Smooth muscle cell (in vitro differentiated cells): Measurements from ENCODE around the gene PASK. TPM values are rescaled to one million over a fixed set of nuclear protein-coding genes. Genes with fewer than 3 reads are reported as not detected.

ENCODE experiments used
- DNase-seq: peaks from one replicate; lab custom pipeline; 2025; ENCODE audit not compliant: unreplicated experiment; lab: John Stamatoyannopoulos, UW
- H2AFZ ChIP-seq: fragments of 200-600 bp; sonication (generic); 2 replicates; pipeline ENCODE4 v1.6.0; 2016; ENCODE audit warnings: antibody characterized with exemption, low read depth, mild to moderate bottlenecking
- H3F3A ChIP-seq: fragments of 200-600 bp; sonication (generic); 2 replicates; pipeline ENCODE4 v1.6.0; 2017; ENCODE audit warnings: antibody characterized with exemption, low read depth
- H3K27ac ChIP-seq: fragments of 200-600 bp; sonication (generic); 2 replicates; pipeline ENCODE4 v1.5.1; 2016; ENCODE audit warnings: low read depth, mild to moderate bottlenecking
- H3K27me3 ChIP-seq: fragments of 200-600 bp; sonication (generic); 2 replicates; pipeline ENCODE4 v1.6.1; 2016; ENCODE audit warnings: low read depth, mild to moderate bottlenecking
- H3K36me3 ChIP-seq: fragments of 200-600 bp; sonication (generic); 2 replicates; pipeline ENCODE4 v1.5.1; 2016; ENCODE audit warnings: low read depth
- H3K4me1 ChIP-seq: fragments of 200-600 bp; sonication (generic); 2 replicates; pipeline ENCODE4 v1.5.1; 2016; ENCODE audit warnings: low read depth
- H3K4me2 ChIP-seq: fragments of 200-600 bp; sonication (generic); 2 replicates; pipeline ENCODE4 v1.6.0; 2016; ENCODE audit warnings: mild to moderate bottlenecking
- H3K4me3 ChIP-seq: fragments of 200-600 bp; sonication (generic); 2 replicates; pipeline ENCODE4 v1.5.1; 2016; ENCODE audit warnings: mild to moderate bottlenecking
- H3K79me2 ChIP-seq: fragments of 200-600 bp; sonication (generic); 2 replicates; pipeline ENCODE4 v1.6.0; 2016; ENCODE audit warnings: low read depth, mild to moderate bottlenecking
- H3K9ac ChIP-seq: fragments of 200-600 bp; sonication (generic); 2 replicates; pipeline ENCODE4 v1.6.0; 2016; ENCODE audit warnings: low read depth
- H3K9me3 ChIP-seq: fragments of 200-600 bp; sonication (generic); replicated peaks from 2 replicates; pipeline ENCODE4 v1.5.1; 2016; ENCODE audit warnings: low read depth
- H4K20me1 ChIP-seq: fragments of 200-600 bp; sonication (generic); 2 replicates; pipeline ENCODE4 v1.6.0; 2016; ENCODE audit warnings: low read depth
- WGBS: methylation state at CpG from one replicate; pipeline ENCODE4 v1.1.7; 2016; ENCODE audit warnings: low lambda C conversion rate; 5-methylcytosine and 5-hydroxymethylcytosine counted together
- polyA plus RNA-seq: library from polyadenylated mRNA; unstranded; fragments of >200 nt; fragmentation: Nextera tagmentation; extraction: Ambion mirVana; gene quantifications from 2 replicates; pipeline ENCODE4 v1.2.1, GENCODE V29; 2016
- total RNA-seq: library from RNA; depleted of rRNA; stranded (reverse); fragments of >200 nt; gene quantifications from 2 replicates; pipeline ENCODE4 v1.2.3, GENCODE V29; 2014
- TF ChIP-seq, protein P1 (sequence below): fragments of 200-600 bp; sonication (generic); IDR thresholded peaks from 2 replicates; pipeline ENCODE4 v1.5.1; 2017; ENCODE audit warnings: borderline replicate concordance, mild to moderate bottlenecking, antibody characterized with exemption; ENCODE audit not compliant: insufficient read depth, poor library complexity, severe bottlenecking

PASK gene
- total and polyA plus RNA-seq, 2 experiments from 2014 or later: 2.6 TPM

DNA sequence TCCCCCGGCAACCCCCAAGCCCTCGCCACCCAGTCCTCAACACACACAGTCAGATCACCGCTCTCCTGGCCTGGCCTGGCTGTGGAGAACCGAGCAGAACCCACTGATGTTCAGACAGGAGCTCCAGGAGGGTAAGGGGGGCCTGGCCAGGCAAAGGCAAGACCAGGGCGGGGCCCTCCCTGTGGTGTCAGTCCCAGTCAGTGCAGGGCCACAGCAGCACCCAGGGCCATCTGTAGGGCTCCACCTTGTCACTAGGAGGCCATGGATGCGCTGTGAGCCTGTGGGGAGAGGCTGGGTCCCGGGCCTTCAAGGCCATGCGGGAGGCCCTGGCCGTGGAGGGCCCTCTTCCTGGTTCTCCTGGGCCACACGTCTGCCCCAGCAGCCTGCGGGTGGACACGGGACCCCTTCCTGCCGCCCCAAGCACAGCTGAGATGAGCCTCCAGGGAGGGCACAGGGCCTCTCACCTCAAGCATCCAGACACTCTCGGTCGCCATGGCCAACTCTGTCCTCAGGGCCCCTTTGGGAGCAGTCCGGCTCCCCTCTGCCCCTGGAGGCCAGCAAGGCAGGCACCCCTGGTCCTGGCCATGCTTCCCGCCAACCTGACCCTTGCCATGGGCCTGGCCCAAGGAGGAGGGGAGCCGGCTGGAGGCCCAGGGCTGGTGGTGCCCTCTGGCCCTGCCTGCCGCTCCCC is 41.2 kb upstream of the PASK start:
- no peaks in the 10 kb centered on the region for H4K20me1 ChIP-seq
- H3K9me3 ChIP-seq: no peaks in the 10 kb centered on the region
- H3K4me2 ChIP-seq: no peak overlapping the region
- H3K27me3 ChIP-seq: no peaks in the 10 kb centered on the region
- 97% methylated on average over 18 of the region's 19 CpGs for WGBS
- H3K4me3 ChIP-seq: no peak overlapping the region
- TF ChIP-seq, protein P1, sequence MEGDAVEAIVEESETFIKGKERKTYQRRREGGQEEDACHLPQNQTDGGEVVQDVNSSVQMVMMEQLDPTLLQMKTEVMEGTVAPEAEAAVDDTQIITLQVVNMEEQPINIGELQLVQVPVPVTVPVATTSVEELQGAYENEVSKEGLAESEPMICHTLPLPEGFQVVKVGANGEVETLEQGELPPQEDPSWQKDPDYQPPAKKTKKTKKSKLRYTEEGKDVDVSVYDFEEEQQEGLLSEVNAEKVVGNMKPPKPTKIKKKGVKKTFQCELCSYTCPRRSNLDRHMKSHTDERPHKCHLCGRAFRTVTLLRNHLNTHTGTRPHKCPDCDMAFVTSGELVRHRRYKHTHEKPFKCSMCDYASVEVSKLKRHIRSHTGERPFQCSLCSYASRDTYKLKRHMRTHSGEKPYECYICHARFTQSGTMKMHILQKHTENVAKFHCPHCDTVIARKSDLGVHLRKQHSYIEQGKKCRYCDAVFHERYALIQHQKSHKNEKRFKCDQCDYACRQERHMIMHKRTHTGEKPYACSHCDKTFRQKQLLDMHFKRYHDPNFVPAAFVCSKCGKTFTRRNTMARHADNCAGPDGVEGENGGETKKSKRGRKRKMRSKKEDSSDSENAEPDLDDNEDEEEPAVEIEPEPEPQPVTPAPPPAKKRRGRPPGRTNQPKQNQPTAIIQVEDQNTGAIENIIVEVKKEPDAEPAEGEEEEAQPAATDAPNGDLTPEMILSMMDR: no peak
- DNase-seq: no peak
- H3K27ac ChIP-seq: no peak overlapping the region
- H3K4me1 ChIP-seq: no peaks in the 10 kb centered on the region
- no peaks in the 10 kb centered on the region for H3K36me3 ChIP-seq
- H3K79me2 ChIP-seq: no peaks in the 10 kb centered on the region
- no peak overlapping the region for H2AFZ ChIP-seq
- no peak overlapping the region for H3K9ac ChIP-seq
- no peaks in the 10 kb centered on the region for H3F3A ChIP-seq

DNA sequence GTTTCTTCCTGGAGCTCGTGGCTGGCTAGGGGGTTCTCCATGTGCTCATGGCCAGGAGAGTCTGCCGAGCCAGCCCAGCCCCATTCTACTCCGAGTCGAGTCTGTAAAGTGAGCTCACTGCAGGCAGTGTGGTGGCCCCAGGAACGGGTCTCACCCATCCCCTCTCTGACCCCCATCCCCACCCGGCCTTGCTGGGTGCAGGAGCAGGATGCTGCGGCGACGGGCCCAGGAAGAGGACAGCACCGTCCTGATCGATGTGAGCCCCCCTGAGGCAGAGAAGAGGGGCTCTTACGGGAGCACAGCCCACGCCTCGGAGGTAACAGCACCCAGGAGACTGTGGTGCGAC is 40.6 kb upstream of the PASK start:
- Histone ChIP-seq H3K9ac (no peak overlapping the region), H3K27ac (no peak overlapping the region), H2AFZ (no peak overlapping the region), H3K9me3 (no peaks in the 10 kb centered on the region), H3K4me1 (no peaks in the 10 kb centered on the region), H3K36me3 (no peaks in the 10 kb centered on the region), H3F3A (no peaks in the 10 kb centered on the region), H4K20me1 (no peaks in the 10 kb centered on the region), H3K27me3 (no peaks in the 10 kb centered on the region), H3K79me2 (no peaks in the 10 kb centered on the region), H3K4me2 (no peak overlapping the region), H3K4me3 (no peak overlapping the region)
- TF ChIP-seq, protein P1: no peak
- no peak for DNase-seq
- 92% methylated on average over 14 of the region's 15 CpGs for WGBS

DNA sequence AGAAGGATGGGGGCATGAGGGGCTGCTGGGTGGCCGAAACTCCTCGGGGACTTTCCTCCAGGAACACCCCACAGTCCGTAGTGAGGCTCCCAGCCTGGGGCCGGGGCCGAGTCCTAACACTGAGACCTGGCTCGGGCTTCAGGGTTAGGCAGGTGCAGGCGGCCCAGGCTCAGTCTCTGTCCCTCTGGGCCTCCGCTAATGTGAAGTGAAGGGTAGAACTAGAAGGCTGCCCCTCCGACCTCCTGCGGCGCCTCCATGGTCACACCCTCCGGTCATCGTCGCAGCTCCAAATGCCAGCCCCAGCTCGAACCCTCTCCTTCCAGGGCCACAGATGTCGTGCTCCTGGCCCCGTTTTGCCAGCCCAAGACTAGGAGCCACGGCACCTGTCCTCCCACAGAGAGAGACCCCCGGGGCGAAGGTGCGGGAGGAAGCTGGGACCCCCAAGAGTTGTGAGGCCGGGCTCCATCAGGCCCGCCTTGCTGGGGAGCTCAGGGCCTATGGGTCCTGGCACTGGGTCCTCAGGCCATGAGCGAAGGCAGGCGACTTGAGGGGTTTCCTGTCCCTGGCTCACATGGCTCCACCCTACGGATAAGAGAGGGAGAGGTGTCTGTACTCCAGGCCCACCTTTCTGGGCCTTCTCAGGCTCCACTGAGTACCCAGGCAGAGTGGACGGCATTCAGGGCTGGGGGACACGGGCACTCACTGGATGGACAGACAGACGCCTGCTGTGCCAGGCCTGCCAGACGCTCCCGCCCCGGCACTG is 40.0 kb upstream of the PASK start:
- H3K9ac ChIP-seq: no peak overlapping the region
- no peaks in the 10 kb centered on the region for H3K9me3 ChIP-seq
- no peaks in the 10 kb centered on the region for H4K20me1 ChIP-seq
- no peaks in the 10 kb centered on the region for H3K79me2 ChIP-seq
- TF ChIP-seq, protein P1: no peak
- no peak for DNase-seq
- no peak overlapping the region for H3K27ac ChIP-seq
- H3K4me3 ChIP-seq: no peak overlapping the region
- no peaks in the 10 kb centered on the region for H3K36me3 ChIP-seq
- 89% methylated on average over 32 of the region's 32 CpGs for WGBS
- no peak overlapping the region for H3K4me2 ChIP-seq
- no peaks in the 10 kb centered on the region for H3F3A ChIP-seq
- H3K4me1 ChIP-seq: no peaks in the 10 kb centered on the region
- no peaks in the 10 kb centered on the region for H3K27me3 ChIP-seq
- H2AFZ ChIP-seq: no peak overlapping the region
